ENCODE measurements around the gene TMEM39A. TPM values are rescaled to one million over a fixed set of nuclear protein-coding genes. Genes with fewer than 3 reads are reported as not detected.

Gene TMEM39A
- total RNA-seq, 1 donor from 2014 or later = 48.2 TPM

Other genes with a start within 250 kb of the TMEM39A start
- 15.8 TPM for gene B4GALT4, start 222.7 kb downstream of the TMEM39A start, total RNA-seq
- 117 TPM for gene ARHGAP31, start 169.2 kb downstream of the TMEM39A start, total RNA-seq
- gene POGLUT1, start 5.3 kb upstream of the TMEM39A start, total RNA-seq = 16.7 TPM
- gene TIMMDC1, start 34.9 kb upstream of the TMEM39A start, total RNA-seq = 94.1 TPM
- gene CD80, start 96.0 kb upstream of the TMEM39A start, total RNA-seq = 7.9 TPM
- gene ADPRH, start 115.9 kb upstream of the TMEM39A start, total RNA-seq = 26.5 TPM
- 37.6 TPM for gene PLA1A, start 134.3 kb upstream of the TMEM39A start, total RNA-seq
- gene POPDC2, start 197.0 kb upstream of the TMEM39A start, total RNA-seq = 2.7 TPM
- 48.9 TPM for gene COX17, start 213.8 kb upstream of the TMEM39A start, total RNA-seq
- gene CFAP91, start 239.4 kb upstream of the TMEM39A start, total RNA-seq = 3.7 TPM

All from upper lobe of right lung (tissue), 1 donor.